Neuron (in vitro differentiated cells): ENCODE data around the gene GATA2.

Experiments
- H2AFZ ChIP-seq: one replicate; pipeline ENCODE4 v1.6.1; 2013; ENCODE audit warnings: low read depth, mild to moderate bottlenecking, inconsistent platforms, low read length, moderate library complexity
- H3K27me3 ChIP-seq: one replicate; pipeline ENCODE4 v1.6.1; 2013; ENCODE audit warnings: low read length; ENCODE audit not compliant: insufficient read depth
- H3K36me3 ChIP-seq: one replicate; pipeline ENCODE4 v1.6.1; 2013; ENCODE audit warnings: low read length; ENCODE audit not compliant: insufficient read depth
- H3K4me1 ChIP-seq: one replicate; pipeline ENCODE4 v1.6.1; 2013; ENCODE audit warnings: low read length; ENCODE audit not compliant: insufficient read depth
- H3K4me3 ChIP-seq: 2 replicates; pipeline ENCODE4 v1.5.1; 2013; ENCODE audit warnings: mild to moderate bottlenecking, low read length, moderate library complexity
- H3K9me3 ChIP-seq: one replicate; pipeline ENCODE4 v1.6.1; 2013; ENCODE audit warnings: low read length

Gene GATA2

DNA sequence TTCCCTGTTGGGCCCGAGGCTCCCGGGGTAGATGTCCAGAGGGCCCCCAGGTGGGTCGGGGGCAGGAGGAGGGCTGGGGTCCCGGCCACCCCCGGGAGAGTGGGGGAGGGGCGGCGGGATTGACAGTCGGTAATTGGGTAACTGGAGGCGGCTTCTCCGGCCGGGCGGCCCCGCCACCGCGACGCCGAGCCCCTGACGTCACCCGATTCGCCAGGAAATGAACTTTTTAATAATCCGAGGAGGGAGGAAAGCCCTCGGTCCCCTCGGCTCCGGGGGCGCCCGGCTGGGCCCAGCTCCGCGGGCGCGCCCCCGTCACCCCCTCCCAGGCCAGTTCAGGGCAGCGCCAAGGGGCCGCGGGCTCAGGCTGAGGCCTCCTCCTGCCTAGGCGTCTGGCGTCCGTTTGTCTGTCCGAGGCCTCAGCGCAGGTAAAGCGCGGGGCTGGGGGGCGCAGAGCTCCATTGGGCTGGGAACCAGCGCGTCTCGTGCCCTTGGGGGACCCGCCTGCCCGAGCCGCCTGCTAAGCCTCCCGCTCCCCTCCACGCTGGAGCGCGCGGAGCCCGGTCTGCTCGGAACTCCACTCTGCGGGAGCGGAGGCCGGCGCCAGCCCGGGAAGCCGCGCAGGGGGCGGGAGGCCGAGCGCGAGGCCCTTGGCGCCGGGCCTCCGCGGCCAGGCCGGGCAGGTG, 3.9 kb downstream of the GATA2 start:
- Histone ChIP-seq H3K9me3 (no peaks in the 10 kb centered on the region), H3K4me3 (peak overlapping the region; percentile 33), H3K27me3 (peaks cover 97% of the 10 kb centered on the region), H2AFZ (peak overlapping the region; percentile 32), H3K36me3 (no peaks in the 10 kb centered on the region), H3K4me1 (peaks cover 36% of the 10 kb centered on the region)

DNA sequence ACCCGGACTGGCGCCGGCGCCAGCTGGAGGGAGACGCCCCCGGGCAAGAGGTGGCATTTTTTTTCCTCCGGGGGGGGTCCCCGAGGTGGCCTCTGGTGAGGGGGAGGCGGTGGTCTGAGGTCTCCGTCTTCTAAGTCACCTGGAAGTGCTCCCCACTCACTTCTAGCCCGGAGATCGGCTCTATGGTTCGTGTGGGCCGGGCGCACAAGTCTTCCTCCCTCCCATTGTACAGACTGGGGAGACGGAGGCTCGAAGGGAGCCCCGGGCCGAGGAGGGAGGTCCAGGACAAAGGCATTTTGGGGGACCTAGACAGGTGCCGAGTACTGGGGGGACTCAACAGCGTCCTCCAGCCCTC, 4.4 kb downstream of the GATA2 start:
- no peak overlapping the region for H2AFZ ChIP-seq
- peaks cover 97% of the 10 kb centered on the region for H3K27me3 ChIP-seq
- no peak overlapping the region for H3K4me3 ChIP-seq
- peaks cover 38% of the 10 kb centered on the region for H3K4me1 ChIP-seq
- H3K36me3 ChIP-seq, result no peaks in the 10 kb centered on the region
- no peaks in the 10 kb centered on the region for H3K9me3 ChIP-seq

DNA sequence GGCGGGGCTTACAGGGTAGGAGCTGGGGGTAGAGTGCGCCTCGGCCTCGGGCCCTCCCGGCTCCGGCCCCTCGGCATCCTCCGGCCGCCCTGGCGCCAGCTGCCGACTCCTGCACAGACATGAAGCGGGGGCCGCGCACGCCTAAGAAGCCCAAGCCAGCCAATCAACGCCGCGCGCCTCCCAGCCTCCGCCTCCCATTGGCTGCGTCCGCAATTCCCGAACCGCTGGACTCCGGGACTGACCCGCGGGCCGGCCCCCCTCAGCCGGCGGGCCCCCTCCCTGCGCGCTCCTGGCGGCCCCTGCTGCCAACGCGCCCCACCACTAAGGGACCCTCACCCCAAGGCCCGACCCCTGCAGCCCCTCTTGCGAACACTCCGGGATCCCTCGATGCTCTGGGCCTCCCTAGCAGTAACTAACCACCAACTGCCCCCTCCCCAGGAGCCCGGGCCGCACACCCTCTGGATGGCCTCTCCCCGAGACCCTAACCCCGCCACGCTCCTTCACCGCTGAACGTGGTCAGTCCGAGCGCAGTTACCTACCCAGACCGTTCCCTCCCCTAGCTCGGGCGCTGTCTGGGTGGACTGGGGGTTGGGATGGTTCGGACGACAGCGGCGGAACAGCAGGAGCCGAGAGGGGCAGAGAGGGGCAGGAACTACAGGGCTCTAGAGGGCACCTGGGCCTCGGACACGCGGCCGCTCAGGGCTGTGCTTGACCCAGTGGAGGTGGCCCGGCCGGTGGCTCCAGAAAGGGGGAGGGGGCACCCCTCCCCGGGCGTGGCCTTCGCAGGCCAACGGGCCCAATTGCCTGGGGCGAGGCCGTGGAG, 5.0 kb downstream of the GATA2 start:
- peaks cover 98% of the 10 kb centered on the region for H3K27me3 ChIP-seq
- no peak overlapping the region for H2AFZ ChIP-seq
- H3K9me3 ChIP-seq, result no peaks in the 10 kb centered on the region
- H3K36me3 ChIP-seq, result no peaks in the 10 kb centered on the region
- peaks cover 41% of the 10 kb centered on the region for H3K4me1 ChIP-seq
- peak overlapping the region; percentile 10 for H3K4me3 ChIP-seq

DNA sequence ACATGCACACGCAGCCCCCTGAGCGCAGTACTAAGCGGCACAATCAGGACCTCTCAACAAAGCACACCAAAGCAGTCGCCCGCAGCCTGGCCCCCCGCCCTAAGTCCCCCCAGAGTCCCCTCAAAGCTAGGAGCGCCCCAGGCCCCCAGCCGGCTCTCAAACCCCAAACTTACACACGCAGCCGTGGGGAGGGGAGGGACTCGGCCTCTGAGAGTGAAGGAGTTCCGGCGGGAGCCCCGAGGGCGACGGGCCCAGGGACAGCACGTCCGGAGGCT, 5.5 kb downstream of the GATA2 start:
- Histone ChIP-seq H3K4me1 (peaks cover 46% of the 10 kb centered on the region), H2AFZ (no peak overlapping the region), H3K36me3 (no peaks in the 10 kb centered on the region), H3K4me3 (no peak overlapping the region), H3K27me3 (peaks cover 98% of the 10 kb centered on the region), H3K9me3 (no peaks in the 10 kb centered on the region)

DNA sequence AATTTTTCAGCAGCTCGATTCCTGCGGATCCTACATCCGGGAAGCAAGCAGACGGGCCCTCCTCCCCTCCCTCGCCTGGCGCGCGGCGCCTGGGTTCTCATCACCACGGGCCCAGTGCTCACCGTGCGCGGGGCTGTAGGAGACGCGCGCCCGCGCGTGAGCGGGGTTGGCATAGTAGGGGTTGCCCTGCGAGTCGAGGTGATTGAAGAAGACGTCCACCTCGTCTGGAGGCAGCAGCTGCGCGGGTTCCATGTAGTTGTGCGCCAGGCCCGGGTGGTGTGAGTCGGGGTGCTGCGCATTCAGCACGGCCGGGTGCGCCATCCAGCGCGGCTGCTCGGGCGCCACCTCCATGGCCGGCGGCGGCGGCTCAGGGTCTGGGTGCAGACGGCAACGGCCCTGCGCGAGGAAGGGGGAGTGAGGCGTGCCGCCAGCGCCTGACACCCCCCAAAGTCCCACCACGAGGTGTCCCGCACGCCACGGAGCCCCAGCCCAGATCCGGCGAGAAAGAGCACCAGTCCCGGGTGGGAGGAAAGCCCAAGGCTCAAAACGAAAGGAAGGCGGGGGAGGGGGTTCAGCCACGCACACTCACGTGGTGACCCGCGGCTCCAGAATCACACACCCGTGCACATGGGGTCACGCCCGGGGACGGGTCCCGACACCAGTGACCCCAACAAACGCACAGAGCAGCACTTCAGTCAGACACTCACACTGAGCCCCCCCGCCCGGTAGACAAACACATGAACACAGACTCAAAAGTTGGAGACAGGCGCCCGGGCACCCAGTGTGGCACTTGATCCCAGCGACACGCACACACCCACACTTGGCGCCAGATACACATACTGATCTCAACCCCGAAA, 6.1 kb downstream of the GATA2 start:
- H3K27me3 ChIP-seq, result peaks cover 98% of the 10 kb centered on the region
- H3K9me3 ChIP-seq, result no peaks in the 10 kb centered on the region
- H3K36me3 ChIP-seq, result no peaks in the 10 kb centered on the region
- peaks cover 46% of the 10 kb centered on the region for H3K4me1 ChIP-seq
- no peak overlapping the region for H2AFZ ChIP-seq
- peak overlapping the region; percentile 3 for H3K4me3 ChIP-seq

- no peaks in the 10 kb centered on the region for H3K9me3 ChIP-seq
- no peak overlapping the region for H3K4me3 ChIP-seq
- peaks cover 46% of the 10 kb centered on the region for H3K4me1 ChIP-seq
- H2AFZ ChIP-seq, result no peak overlapping the region
- H3K36me3 ChIP-seq, result no peaks in the 10 kb centered on the region
- H3K27me3 ChIP-seq, result peaks cover 98% of the 10 kb centered on the region
Observed at GRCh38 chr3:128486205-128486628, 6.8 kb downstream of the GATA2 start.

DNA sequence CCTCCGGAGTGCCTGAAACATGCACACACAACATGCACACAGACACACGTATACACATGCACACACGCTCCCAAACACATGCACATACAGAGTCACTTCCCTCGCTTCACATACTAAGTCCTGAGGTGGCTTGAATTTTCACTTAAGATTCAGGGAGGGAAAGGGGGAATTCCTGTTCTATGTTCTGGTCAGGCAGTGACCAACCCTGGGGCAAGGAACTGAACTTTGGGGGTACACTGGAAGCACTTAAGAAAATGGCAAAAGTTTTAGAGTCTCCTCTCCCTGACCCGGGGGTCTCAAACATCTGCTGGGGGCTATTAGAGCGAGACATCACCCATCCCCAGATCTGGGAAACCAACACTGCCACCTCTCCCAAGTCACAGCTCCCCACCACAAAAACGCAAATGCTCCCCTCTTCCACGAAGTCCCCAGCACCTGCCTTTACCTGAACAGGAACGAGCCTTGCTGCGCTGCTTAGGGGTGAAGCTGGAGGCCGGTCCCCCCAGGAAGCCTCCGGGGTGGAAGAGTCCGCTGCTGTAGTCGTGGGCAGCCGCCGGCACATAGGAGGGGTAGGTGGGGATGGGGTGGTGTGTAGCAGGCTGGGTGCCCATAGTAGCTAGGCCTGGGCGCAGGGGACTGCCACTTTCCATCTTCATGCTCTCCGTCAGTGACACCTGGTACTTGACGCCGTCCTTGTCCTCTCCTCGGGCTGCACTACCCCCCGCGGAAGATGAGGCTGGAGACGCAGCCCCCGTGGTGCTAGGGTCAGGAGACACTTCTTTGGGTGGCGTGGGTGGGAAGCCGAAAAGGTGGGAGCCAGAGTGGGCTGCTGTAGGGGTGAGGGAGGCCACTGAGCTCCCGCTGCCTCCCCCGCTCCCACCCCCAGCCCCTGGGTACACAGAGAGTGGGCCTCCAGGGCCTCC, 7.5 kb downstream of the GATA2 start:
- H3K4me1 ChIP-seq, result peaks cover 43% of the 10 kb centered on the region
- no peak overlapping the region for H3K4me3 ChIP-seq
- H2AFZ ChIP-seq, result no peak overlapping the region
- H3K36me3 ChIP-seq, result no peaks in the 10 kb centered on the region
- no peaks in the 10 kb centered on the region for H3K9me3 ChIP-seq
- peaks cover 98% of the 10 kb centered on the region for H3K27me3 ChIP-seq

DNA sequence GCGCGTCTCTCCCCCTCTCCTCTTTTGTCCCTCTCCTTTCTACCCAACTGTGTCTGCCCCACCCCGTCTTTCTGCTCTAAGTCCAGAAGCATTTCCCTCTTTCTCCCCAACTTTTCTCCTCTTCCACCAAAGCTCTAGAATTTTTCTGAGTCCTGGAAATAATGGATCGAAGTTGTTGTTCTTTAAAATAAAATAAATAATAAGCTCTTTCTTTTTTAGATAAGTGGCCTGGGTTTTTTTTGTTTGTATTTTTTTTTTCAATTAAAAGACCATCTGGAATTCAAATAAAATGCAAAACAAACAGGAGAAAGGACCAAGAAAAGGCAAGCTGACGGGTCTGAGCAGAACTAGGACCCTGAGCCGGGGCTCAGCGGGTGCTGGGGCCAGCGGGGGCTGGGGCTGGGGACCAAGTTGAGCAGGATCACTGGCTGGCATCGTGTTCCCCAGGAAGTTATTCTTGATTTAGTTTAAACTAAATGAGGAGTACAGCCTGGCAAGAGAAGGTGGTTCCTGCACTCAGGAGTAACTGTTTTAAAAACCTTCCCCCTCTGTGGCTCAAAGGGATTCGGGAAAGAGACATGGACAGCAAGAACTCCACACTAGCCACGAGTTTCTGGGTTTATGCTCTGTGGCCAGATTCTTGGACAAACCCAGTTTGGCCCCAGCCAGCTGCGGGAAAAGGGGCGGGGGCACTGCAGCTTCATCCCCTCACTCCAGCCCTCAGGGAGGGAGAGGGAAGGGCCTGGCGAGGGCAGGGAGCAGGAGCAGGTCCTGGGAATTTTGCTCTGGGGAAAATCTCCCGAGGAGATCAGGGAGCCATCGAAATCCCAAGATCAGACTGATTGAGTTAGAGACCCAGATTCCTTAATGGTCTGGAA, 8.4 kb downstream of the GATA2 start:
- Histone ChIP-seq H3K27me3 (peaks cover 98% of the 10 kb centered on the region), H3K9me3 (peaks cover 2% of the 10 kb centered on the region), H3K4me1 (peaks cover 35% of the 10 kb centered on the region), H3K4me3 (no peak overlapping the region), H2AFZ (no peak overlapping the region), H3K36me3 (no peaks in the 10 kb centered on the region)

DNA sequence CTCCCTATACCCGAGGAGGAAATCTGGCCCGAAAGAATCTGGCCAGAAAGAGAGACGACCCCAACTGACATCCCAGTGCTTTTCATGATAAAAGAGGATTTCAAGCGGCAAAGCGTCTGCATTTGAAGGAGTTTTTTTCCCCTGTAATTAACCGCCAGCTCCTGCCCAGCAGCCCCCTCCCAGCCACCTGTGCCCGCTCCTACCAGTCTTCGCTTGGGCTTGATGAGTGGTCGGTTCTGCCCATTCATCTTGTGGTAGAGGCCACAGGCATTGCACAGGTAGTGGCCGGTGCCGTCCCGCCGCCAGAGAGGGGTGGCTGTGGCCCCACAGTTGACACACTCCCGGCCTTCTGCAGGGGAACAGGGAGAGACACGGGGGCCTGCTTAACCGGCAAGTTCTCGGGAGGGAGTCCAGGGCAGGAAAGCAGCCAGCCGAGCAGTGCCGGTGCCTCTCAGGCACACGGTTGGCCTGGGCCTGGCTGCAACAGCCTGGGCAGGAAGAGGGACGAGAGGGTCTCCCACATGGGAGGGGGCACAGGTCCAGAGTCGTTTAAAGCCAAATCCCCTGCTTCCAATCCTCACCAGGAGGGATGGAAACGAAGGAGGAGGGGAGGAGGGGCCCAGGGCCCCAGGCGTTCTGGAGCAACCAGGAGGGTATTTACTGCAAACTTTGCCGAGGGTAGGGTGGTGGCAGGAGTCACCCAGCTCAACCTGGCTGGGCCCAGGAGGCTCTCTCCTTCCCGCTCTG, 9.2 kb downstream of the GATA2 start:
- Histone ChIP-seq H2AFZ (no peak overlapping the region), H3K27me3 (peaks cover 97% of the 10 kb centered on the region), H3K4me3 (no peak overlapping the region), H3K9me3 (peaks cover 2% of the 10 kb centered on the region), H3K36me3 (no peaks in the 10 kb centered on the region), H3K4me1 (peaks cover 29% of the 10 kb centered on the region)

DNA sequence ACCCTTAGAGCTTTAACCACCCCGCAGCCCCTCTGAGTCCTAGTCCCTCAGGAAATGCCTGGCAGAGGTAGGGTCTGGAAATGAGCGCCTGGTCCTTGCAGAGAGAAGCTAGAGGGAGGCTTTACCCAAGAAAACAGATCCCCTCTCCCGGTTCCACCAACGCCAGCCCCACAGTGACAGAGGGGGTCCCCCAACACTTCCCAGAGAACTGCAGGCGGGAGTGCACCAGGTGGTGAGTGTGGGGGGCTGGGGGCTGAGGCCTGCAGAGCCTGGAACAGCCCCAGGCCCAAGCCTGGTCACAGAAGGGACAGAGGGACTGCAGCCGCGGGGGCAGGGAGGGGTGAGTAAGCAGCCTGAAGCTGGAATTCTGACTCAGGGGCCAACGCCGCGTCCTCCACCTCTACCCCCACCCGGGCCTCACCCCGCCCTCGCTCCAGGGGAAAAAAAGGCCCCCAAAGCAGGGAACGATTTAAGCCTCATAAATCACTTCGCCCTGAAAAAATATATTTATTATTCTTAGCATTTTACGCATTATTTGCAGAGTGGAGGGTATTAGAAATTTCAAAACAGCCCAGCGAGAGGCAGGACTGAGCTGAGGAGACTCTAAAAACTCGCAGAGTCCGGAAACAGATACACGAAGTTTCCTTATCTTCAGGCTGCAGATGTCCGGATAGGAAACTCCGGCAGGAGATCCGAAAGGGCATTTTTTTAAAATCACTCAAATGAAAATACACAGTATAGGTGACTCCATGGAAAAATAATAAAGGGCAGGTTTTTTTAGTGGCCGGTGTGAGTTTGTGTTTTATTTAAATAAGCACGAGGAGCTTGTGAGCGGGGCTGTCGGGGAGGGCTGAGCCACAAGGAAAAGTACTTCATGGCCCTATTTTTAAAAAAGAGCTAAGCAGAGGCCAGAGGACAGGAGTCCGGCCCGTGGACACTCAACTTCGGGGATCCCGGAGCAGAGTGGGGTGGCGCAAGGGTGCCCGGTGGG, 10.0 kb downstream of the GATA2 start:
- H3K4me1 ChIP-seq, result peaks cover 24% of the 10 kb centered on the region
- no peak overlapping the region for H2AFZ ChIP-seq
- H3K9me3 ChIP-seq, result peaks cover 2% of the 10 kb centered on the region
- H3K4me3 ChIP-seq, result no peak overlapping the region
- H3K36me3 ChIP-seq, result no peaks in the 10 kb centered on the region
- peaks cover 97% of the 10 kb centered on the region for H3K27me3 ChIP-seq
